Suprapubic skin (tissue), 4 donors: Measurements from ENCODE around the gene PHGDH. TPM values are rescaled to one million over a fixed set of nuclear protein-coding genes. Genes with fewer than 3 reads are reported as not detected.

Experiments used
- DNase-seq, 2 donors: peaks; one replicate each; pipeline ENCODE4 v3.0.0-alpha.2; 2019; ENCODE audit warnings: low spot score in 2 of 2
- H3K27ac ChIP-seq: fragments of 200-600 bp; sonication (generic); one replicate; pipeline ENCODE4 v1.5.1; 2019
- H3K27me3 ChIP-seq: fragments of 200-600 bp; sonication (generic); one replicate; pipeline ENCODE4 v1.5.1; 2019
- H3K36me3 ChIP-seq: fragments of 200-600 bp; sonication (generic); one replicate; pipeline ENCODE4 v1.5.1; 2019
- H3K4me1 ChIP-seq: fragments of 200-600 bp; sonication (generic); one replicate; pipeline ENCODE4 v1.5.1; 2019
- H3K4me3 ChIP-seq: fragments of 200-600 bp; sonication (generic); one replicate; pipeline ENCODE4 v1.5.1; 2019; ENCODE audit warnings: mild to moderate bottlenecking
- H3K9me3 ChIP-seq: fragments of 200-600 bp; sonication (generic); one replicate; pipeline ENCODE4 v1.5.1; 2019
- CTCF ChIP-seq, 2 donors: fragments of 200-600 bp in 1 of 2; fragments of 450-650 bp in 1 of 2; sonication (generic) in 1 of 2; IDR thresholded peaks; one replicate each; pipeline ENCODE4 v1.5.1; 2016 to 2019; ENCODE audit warnings: antibody characterized with exemption in 2 of 2, mild to moderate bottlenecking in 1 of 2, moderate library complexity in 1 of 2
- EP300 ChIP-seq: sonication (generic); formaldehyde crosslinking; IDR thresholded peaks from one replicate; pipeline ENCODE4 v1.6.1; 2017; ENCODE audit warnings: antibody characterized with exemption
- POLR2A ChIP-seq, 2 donors: fragments of 450-650 bp; IDR thresholded peaks; one replicate each; pipeline ENCODE4 v1.6.1; 2017; ENCODE audit warnings: antibody characterized with exemption in 2 of 2, mild to moderate bottlenecking in 2 of 2, moderate library complexity in 2 of 2
- POLR2AphosphoS5 ChIP-seq, 3 donors: sonication (generic); formaldehyde crosslinking; IDR thresholded peaks; one replicate each; pipeline ENCODE4 v1.6.1; 2017; ENCODE audit warnings: antibody characterized with exemption in 3 of 3
- WGBS: methylation state at CpG from one replicate; pipeline ENCODE4 v1.1.5; 2018; 5-methylcytosine and 5-hydroxymethylcytosine counted together
- total RNA-seq, 4 donors: library from RNA; depleted of rRNA; stranded (reverse); fragments of >200 nt; gene quantifications; one replicate each; pipeline ENCODE4 v1.1.0, GENCODE V29; 2016

PHGDH gene
- total RNA-seq, 4 donors from 2014 or later, result 81.3 to 130 (median 100.0) TPM

DNA sequence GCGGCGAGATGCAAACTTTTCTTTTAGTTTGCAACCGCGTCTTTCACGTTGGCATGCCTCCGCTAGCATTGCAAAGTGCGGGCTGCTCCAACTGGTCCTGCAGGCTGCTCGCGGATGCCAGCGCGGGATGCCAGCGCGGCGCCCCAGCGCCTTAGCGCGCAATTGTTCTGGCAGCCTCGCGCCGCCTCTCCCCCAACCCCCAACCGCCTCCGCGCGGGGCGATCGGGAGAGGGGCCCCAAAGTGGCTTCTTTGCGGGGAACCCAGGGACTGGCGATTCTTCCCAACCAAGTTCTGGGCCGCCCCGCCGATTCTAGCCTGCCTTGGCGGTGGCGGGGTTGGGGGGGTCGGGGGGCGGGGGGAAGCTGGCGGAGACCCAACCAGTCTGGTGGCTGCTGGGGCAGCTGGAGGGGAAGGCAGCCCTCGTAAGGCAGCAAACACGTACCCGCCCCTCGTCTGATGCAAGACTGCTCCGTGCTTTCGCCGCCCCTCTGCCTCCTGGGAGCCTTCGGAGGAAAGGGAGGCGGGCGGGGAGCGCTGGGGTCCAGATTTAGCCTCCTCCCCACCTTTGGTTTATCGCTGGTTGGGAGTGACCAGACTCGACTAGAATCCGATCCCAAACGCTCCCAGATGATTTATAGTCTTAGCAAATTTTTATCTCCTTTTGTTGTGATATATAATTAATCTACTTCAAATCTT lies 756 bp downstream of the PHGDH start:
- Histone ChIP-seq H3K4me1 (peaks cover 48% of the 10 kb centered on the region), H3K4me3 (peak overlapping the region; percentile 58), H3K36me3 (no peaks in the 10 kb centered on the region), H3K27me3 (no peaks in the 10 kb centered on the region), H3K9me3 (no peaks in the 10 kb centered on the region), H3K27ac (peak overlapping the region; percentile 81)
- under 1% methylated on average over 40 of the region's 51 CpGs for WGBS
- peak; percentile 87 to 88 for DNase-seq
- no peak for TF ChIP-seq POLR2A (IDR thresholded peaks at IDR 0.05)
- TF ChIP-seq POLR2AphosphoS5 (IDR thresholded peaks at IDR 0.05), result peak in 1 of 3 donors; percentile 57

- DNase-seq, result no peak
- Histone ChIP-seq H3K27me3 (no peaks in the 10 kb centered on the region), H3K9me3 (no peaks in the 10 kb centered on the region), H3K36me3 (no peaks in the 10 kb centered on the region), H3K4me1 (peaks cover 48% of the 10 kb centered on the region), H3K27ac (peak overlapping the region; percentile 81), H3K4me3 (peak overlapping the region; percentile 58)
- 37% methylated on average over 17 of the region's 17 CpGs for whole genome bisulfite sequencing
- TF ChIP-seq CTCF (IDR thresholded peaks at IDR 0.05) (no peak), POLR2AphosphoS5 (IDR thresholded peaks at IDR 0.05) (no peak)
These were observed 1.5 kb downstream of the PHGDH start for GRCh38 chr1:119713039-119713748.

DNA sequence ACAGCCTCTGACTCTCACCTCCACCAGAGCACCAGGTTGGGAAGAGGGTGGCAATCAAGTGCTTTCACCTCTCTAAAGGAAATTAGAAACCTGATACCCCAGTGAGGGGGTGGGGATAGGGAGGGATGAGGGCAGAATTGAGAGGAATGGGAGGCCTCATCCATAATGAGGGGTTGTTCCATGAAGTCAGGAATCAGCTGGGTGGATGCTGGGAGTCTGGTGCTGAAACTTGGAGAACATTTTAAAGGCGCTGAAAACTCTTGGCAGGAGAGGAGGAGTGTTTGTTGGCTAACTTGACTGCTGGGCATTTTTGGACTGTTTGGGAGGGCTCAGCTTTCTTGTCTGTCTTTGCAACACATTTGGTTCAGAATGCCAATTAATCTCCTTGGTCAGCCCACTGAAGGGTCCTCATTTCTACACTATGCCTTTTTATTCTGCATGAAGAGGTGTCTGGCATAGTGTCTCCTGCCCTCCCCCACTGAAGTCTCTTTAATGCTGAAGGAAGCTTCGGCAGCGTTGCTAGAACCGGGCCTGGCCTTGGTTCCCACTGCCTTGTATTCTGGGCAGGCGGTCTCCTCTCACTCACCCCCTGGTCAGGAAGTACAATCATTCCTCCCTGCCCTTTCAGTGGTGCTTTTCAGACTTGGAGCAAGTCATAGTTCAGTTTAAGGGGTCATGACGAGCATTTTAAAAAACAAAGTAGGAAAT lies 2.2 kb downstream of the PHGDH start:
- WGBS, result 37% methylated on average over 6 of the region's 6 CpGs
- Histone ChIP-seq H3K9me3 (no peaks in the 10 kb centered on the region), H3K36me3 (no peaks in the 10 kb centered on the region), H3K4me3 (peak overlapping the region; percentile 58), H3K27me3 (no peaks in the 10 kb centered on the region), H3K4me1 (peaks cover 48% of the 10 kb centered on the region), H3K27ac (peak overlapping the region; percentile 81)
- DNase-seq, result no peak
- no peak for TF ChIP-seq CTCF (IDR thresholded peaks at IDR 0.05)
- no peak for TF ChIP-seq EP300
- TF ChIP-seq POLR2A (IDR thresholded peaks at IDR 0.05), result no peak
- no peak for TF ChIP-seq POLR2AphosphoS5 (IDR thresholded peaks at IDR 0.05)

DNA sequence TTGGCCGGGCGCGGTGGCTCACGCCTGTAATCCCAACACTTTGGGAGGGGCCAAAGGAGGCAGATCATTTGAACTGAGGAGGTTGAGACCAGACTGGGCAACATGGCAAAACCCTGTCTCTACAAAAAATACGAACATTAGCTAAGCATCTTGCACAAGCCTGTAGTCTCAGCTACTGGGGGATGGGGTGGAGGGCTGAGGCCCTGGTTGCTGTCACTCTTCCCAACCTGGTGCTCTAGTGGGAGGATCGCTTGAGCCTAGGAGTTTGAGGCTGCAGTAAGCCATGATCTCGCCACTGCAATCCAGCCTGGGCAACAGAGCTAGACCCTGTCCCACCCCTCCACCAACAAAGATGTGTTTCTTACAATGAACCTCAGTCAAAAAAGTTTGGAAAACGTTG lies 2.8 kb downstream of the PHGDH start:
- 53% methylated on average over 8 of the region's 8 CpGs for WGBS
- Histone ChIP-seq H3K9me3 (no peaks in the 10 kb centered on the region), H3K27me3 (no peaks in the 10 kb centered on the region), H3K27ac (peak overlapping the region; percentile 81), H3K4me3 (peak overlapping the region; percentile 58), H3K36me3 (no peaks in the 10 kb centered on the region), H3K4me1 (peaks cover 48% of the 10 kb centered on the region)
- TF ChIP-seq POLR2A (IDR thresholded peaks at IDR 0.05) (no peak), POLR2AphosphoS5 (IDR thresholded peaks at IDR 0.05) (no peak), EP300 (no peak), CTCF (IDR thresholded peaks at IDR 0.05) (no peak)
- no peak for DNase-seq

DNA sequence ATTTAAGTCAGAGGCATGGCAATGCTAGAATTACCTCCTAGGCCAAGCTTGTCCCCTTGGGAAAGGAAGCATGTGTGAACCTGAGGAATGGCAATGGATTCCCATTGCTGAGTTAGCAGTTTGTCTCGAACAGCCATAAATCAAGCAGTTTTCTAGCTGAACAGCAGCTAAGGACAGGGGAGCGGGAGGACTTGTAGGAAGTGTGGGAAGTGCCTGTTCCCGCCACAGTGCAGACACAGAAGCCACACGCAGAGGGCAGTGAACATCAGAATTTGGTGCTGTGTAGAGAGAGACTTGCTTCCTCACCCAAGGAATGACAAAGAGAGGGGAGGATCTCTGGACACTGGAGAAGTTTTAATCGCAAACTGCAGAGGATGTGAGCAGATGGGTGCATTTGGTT lies 3.8 kb downstream of the PHGDH start:
- Histone ChIP-seq H3K4me3 (no peak overlapping the region), H3K36me3 (no peaks in the 10 kb centered on the region), H3K4me1 (peaks cover 48% of the 10 kb centered on the region), H3K27ac (no peak overlapping the region), H3K9me3 (no peaks in the 10 kb centered on the region), H3K27me3 (no peaks in the 10 kb centered on the region)
- no peak for DNase-seq
- 38% methylated on average over 5 of the region's 5 CpGs for WGBS
- TF ChIP-seq POLR2AphosphoS5 (IDR thresholded peaks at IDR 0.05), result no peak
- no peak for TF ChIP-seq POLR2A (IDR thresholded peaks at IDR 0.05)
- no peak for TF ChIP-seq EP300

GRCh38 chr1:119718409-119718808 lies 6.7 kb downstream of the PHGDH start:
- H3K36me3 ChIP-seq, result peaks cover 5% of the 10 kb centered on the region
- DNase-seq, result no peak
- TF ChIP-seq EP300 (no peak), CTCF (IDR thresholded peaks at IDR 0.05) (no peak), POLR2AphosphoS5 (IDR thresholded peaks at IDR 0.05) (no peak)
- H3K4me1 ChIP-seq, result peaks cover 28% of the 10 kb centered on the region
- no peak overlapping the region for H3K4me3 ChIP-seq
- no peak overlapping the region for H3K27ac ChIP-seq
- no peaks in the 10 kb centered on the region for H3K27me3 ChIP-seq
- no peaks in the 10 kb centered on the region for H3K9me3 ChIP-seq
